Measurements from ENCODE around the gene DDX51. TPM values are rescaled to one million over a fixed set of nuclear protein-coding genes. Genes with fewer than 3 reads are reported as not detected.

Gene DDX51
- total RNA-seq, 1 experiment from 2014 or later = 38.1 TPM

DNA sequence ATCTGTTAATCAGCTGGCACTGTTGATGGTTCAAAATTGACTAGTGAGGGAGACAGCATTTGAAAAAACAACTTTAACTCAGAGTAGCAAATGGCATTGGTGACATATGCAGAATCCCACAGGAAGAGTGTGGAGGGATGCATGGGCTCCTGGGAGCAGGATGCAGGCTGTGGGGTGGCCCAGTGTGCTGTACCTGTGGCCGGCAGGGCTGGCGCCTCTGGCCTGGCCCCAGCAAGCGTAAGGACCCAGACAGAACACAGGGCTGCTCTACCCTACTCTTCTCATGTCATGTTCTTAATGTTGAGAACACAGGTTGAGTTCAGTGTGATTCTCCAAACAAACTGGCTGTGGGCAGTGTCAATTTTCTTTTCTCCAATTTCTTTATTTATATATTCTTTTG is 33.4 kb downstream of the DDX51 start:
- Histone ChIP-seq H3K9ac (ENCODE audit: low read length) (no peak overlapping the region), H2AFZ (ENCODE audit: low read depth, low read length, poor library complexity, severe bottlenecking) (no peak overlapping the region), H3K9me2 (ENCODE audit: insufficient read depth) (no peaks in the 10 kb centered on the region), H3K36me3 (ENCODE audit: control insufficient read depth in 1 of 2, insufficient read depth in 2 of 2, low read length in 2 of 2) (peaks cover 4 to 15% of the 10 kb centered on the region in 2 experiments; a peak in 2 of 4 replicates), H4K20me1 (ENCODE audit: insufficient read depth) (no peaks in the 10 kb centered on the region), H3K27ac (ENCODE audit: low read depth, low read length) (no peak overlapping the region), H3K4me3 (replicated peaks in 1 of 2; ENCODE audit: low read depth in 1 of 2, low read length in 2 of 2) (no peak overlapping the region), H3K4me1 (ENCODE audit: control insufficient read depth in 1 of 2, insufficient read depth in 2 of 2, low read length in 2 of 2) (no peaks in the 10 kb centered on the region), H3K9me3 (ENCODE audit: control insufficient read depth in 1 of 2, insufficient read depth in 1 of 2, low read depth in 1 of 2, low read length in 2 of 2) (no peaks in the 10 kb centered on the region), H3K79me2 (ENCODE audit: insufficient read depth, low read length) (no peaks in the 10 kb centered on the region), H3K27me3 (ENCODE audit: insufficient read depth, low read length) (no peaks in the 10 kb centered on the region), H3K4me2 (ENCODE audit: low read length) (no peak overlapping the region)
- BruUV-seq (replicated peaks) = no TSS peak
- ChIA-PET RAD21 (ENCODE audit: low non-redundant PET in 1 of 2, low total read pairs in 2 of 2, uncharacterized antibody in 2 of 2, unreplicated experiment in 2 of 2) (no interaction called here), POLR2A (no interaction called here), CTCF (no interaction called here)
- no peak for TF ChIP-seq ZFX (IDR thresholded peaks at IDR 0.05)
- TF ChIP-seq SP1 (IDR thresholded peaks at IDR 0.05; ENCODE audit: low read depth) = no peak
- TF ChIP-seq, protein P1, sequence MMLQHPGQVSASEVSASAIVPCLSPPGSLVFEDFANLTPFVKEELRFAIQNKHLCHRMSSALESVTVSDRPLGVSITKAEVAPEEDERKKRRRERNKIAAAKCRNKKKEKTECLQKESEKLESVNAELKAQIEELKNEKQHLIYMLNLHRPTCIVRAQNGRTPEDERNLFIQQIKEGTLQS (IDR thresholded peaks at IDR 0.05) = no peak
- TF ChIP-seq JUND (IDR thresholded peaks at IDR 0.05) = no peak
- TF ChIP-seq, protein P2, sequence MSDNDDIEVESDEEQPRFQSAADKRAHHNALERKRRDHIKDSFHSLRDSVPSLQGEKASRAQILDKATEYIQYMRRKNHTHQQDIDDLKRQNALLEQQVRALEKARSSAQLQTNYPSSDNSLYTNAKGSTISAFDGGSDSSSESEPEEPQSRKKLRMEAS (IDR thresholded peaks at IDR 0.05) = no peak
- TF ChIP-seq FOSL1 (IDR thresholded peaks at IDR 0.05; ENCODE audit: low read depth) = no peak
- no peak for TF ChIP-seq EGR1 (IDR thresholded peaks at IDR 0.05; ENCODE audit: low read depth)
- TF ChIP-seq POLR2A (IDR thresholded peaks at IDR 0.05; ENCODE audit: borderline replicate concordance, extremely low read depth, insufficient read depth, insufficient read length) = no peak
- TF ChIP-seq SRF (IDR thresholded peaks at IDR 0.05; ENCODE audit: low read depth) = no peak
- TF ChIP-seq, protein P3, sequence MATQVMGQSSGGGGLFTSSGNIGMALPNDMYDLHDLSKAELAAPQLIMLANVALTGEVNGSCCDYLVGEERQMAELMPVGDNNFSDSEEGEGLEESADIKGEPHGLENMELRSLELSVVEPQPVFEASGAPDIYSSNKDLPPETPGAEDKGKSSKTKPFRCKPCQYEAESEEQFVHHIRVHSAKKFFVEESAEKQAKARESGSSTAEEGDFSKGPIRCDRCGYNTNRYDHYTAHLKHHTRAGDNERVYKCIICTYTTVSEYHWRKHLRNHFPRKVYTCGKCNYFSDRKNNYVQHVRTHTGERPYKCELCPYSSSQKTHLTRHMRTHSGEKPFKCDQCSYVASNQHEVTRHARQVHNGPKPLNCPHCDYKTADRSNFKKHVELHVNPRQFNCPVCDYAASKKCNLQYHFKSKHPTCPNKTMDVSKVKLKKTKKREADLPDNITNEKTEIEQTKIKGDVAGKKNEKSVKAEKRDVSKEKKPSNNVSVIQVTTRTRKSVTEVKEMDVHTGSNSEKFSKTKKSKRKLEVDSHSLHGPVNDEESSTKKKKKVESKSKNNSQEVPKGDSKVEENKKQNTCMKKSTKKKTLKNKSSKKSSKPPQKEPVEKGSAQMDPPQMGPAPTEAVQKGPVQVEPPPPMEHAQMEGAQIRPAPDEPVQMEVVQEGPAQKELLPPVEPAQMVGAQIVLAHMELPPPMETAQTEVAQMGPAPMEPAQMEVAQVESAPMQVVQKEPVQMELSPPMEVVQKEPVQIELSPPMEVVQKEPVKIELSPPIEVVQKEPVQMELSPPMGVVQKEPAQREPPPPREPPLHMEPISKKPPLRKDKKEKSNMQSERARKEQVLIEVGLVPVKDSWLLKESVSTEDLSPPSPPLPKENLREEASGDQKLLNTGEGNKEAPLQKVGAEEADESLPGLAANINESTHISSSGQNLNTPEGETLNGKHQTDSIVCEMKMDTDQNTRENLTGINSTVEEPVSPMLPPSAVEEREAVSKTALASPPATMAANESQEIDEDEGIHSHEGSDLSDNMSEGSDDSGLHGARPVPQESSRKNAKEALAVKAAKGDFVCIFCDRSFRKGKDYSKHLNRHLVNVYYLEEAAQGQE (IDR thresholded peaks at IDR 0.05; ENCODE audit: low read depth) = no peak
- TF ChIP-seq, protein P4, sequence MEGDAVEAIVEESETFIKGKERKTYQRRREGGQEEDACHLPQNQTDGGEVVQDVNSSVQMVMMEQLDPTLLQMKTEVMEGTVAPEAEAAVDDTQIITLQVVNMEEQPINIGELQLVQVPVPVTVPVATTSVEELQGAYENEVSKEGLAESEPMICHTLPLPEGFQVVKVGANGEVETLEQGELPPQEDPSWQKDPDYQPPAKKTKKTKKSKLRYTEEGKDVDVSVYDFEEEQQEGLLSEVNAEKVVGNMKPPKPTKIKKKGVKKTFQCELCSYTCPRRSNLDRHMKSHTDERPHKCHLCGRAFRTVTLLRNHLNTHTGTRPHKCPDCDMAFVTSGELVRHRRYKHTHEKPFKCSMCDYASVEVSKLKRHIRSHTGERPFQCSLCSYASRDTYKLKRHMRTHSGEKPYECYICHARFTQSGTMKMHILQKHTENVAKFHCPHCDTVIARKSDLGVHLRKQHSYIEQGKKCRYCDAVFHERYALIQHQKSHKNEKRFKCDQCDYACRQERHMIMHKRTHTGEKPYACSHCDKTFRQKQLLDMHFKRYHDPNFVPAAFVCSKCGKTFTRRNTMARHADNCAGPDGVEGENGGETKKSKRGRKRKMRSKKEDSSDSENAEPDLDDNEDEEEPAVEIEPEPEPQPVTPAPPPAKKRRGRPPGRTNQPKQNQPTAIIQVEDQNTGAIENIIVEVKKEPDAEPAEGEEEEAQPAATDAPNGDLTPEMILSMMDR (IDR thresholded peaks at IDR 0.05 in 2 of 3, conservative IDR thresholded peaks at IDR 0.05 in 1 of 3; ENCODE audit: borderline replicate concordance in 1 of 3, insufficient read depth in 1 of 3, low read depth in 2 of 3, low read length in 2 of 3) = no peak
- no peak for TF ChIP-seq ELF1 (IDR thresholded peaks at IDR 0.05; ENCODE audit: borderline replicate concordance, low read depth)
- no peak for TF ChIP-seq CEBPB (IDR thresholded peaks at IDR 0.05; ENCODE audit: low read depth)
- no peak for TF ChIP-seq YY1 (IDR thresholded peaks at IDR 0.05; ENCODE audit: extremely low read depth, insufficient replicate concordance, low read depth, low read length)
- TF ChIP-seq, protein P5, sequence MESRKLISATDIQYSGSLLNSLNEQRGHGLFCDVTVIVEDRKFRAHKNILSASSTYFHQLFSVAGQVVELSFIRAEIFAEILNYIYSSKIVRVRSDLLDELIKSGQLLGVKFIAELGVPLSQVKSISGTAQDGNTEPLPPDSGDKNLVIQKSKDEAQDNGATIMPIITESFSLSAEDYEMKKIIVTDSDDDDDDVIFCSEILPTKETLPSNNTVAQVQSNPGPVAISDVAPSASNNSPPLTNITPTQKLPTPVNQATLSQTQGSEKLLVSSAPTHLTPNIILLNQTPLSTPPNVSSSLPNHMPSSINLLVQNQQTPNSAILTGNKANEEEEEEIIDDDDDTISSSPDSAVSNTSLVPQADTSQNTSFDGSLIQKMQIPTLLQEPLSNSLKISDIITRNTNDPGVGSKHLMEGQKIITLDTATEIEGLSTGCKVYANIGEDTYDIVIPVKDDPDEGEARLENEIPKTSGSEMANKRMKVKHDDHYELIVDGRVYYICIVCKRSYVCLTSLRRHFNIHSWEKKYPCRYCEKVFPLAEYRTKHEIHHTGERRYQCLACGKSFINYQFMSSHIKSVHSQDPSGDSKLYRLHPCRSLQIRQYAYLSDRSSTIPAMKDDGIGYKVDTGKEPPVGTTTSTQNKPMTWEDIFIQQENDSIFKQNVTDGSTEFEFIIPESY (IDR thresholded peaks at IDR 0.05; ENCODE audit: extremely low read depth, insufficient replicate concordance, low read length) = no peak
- no peak for TF ChIP-seq RAD21 (IDR thresholded peaks at IDR 0.05; ENCODE audit: low read depth)
- DNase-seq (ENCODE audit: low read depth, low spot score) (no peak), ATAC-seq (no peak)
- intact Hi-C loops (cut with micrococcal nuclease) = no loop called here

Data from HCT116 (cell line).